Activated naive CD8-positive, alpha-beta T cell treated with anti-CD3 and anti-CD28 coated beads for 36 hours (primary cell): Measurements from ENCODE around the gene TCF7. TPM values are rescaled to one million over a fixed set of nuclear protein-coding genes. Genes with fewer than 3 reads are reported as not detected.
A peak's percentile ranks its signal among the peaks of the same experiment; 100 is the strongest.

Experiments used
- DNase-seq: peaks from one replicate; pipeline ENCODE4 v3.0.0; 2021
- H3K27ac Mint-ChIP-seq: one replicate; pipeline ENCODE4 v1.8.0; 2022; ENCODE audit warnings: mild to moderate bottlenecking, moderate library complexity, mixed read lengths
- H3K27me3 Mint-ChIP-seq: one replicate; pipeline ENCODE4 v1.8.0; 2022; ENCODE audit warnings: mild to moderate bottlenecking, mixed read lengths
- H3K36me3 Mint-ChIP-seq: one replicate; pipeline ENCODE4 v1.8.0; 2021; ENCODE audit warnings: mild to moderate bottlenecking, mixed read lengths
- H3K4me1 Mint-ChIP-seq: one replicate; pipeline ENCODE4 v1.8.0; 2021; ENCODE audit warnings: mixed read lengths
- H3K4me3 Mint-ChIP-seq: one replicate; pipeline ENCODE4 v1.8.0; 2022; ENCODE audit warnings: mild to moderate bottlenecking, moderate library complexity, mixed read lengths
- H3K9me3 Mint-ChIP-seq: one replicate; pipeline ENCODE4 v1.8.0; 2022; ENCODE audit warnings: mixed read lengths
- total RNA-seq, 2 experiments: library from RNA; stranded (reverse); gene quantifications; one replicate each; pipeline ENCODE4 v1.2.3, GENCODE V29; 2021

The TCF7 gene
- total RNA-seq, 2 experiments from 2014 or later, result 66.4 to 68.7 TPM

GRCh38 chr5:134139891-134140469 is 25.5 kb downstream of the TCF7 start:
- no peak for DNase-seq
- no peaks in the 10 kb centered on the region for H3K9me3 Mint-ChIP-seq
- H3K4me1 Mint-ChIP-seq, result peaks cover 71% of the 10 kb centered on the region
- peaks cover 45% of the 10 kb centered on the region for H3K36me3 Mint-ChIP-seq
- H3K27me3 Mint-ChIP-seq, result no peaks in the 10 kb centered on the region
- H3K27ac Mint-ChIP-seq, result peak overlapping the region; percentile 65
- H3K4me3 Mint-ChIP-seq, result no peak overlapping the region

- Mint-ChIP-seq H3K36me3 (peaks cover 40% of the 10 kb centered on the region), H3K4me1 (peaks cover 69% of the 10 kb centered on the region), H3K9me3 (no peaks in the 10 kb centered on the region), H3K27ac (peak overlapping the region; percentile 65), H3K27me3 (no peaks in the 10 kb centered on the region), H3K4me3 (peak overlapping the region; percentile 29)
- peak; percentile 60 for DNase-seq
Measured at GRCh38 chr5:134140530-134141201, 26.2 kb downstream of the TCF7 start.

GRCh38 chr5:134141331-134142050 is 27.0 kb downstream of the TCF7 start:
- peak; percentile 27 for DNase-seq
- Mint-ChIP-seq H3K36me3 (peaks cover 38% of the 10 kb centered on the region), H3K4me1 (peaks cover 67% of the 10 kb centered on the region)

GRCh38 chr5:134142052-134142451 is 27.6 kb downstream of the TCF7 start:
- DNase-seq, result no peak
- H3K36me3 Mint-ChIP-seq, result peaks cover 32% of the 10 kb centered on the region
- peak overlapping the region; percentile 65 for H3K27ac Mint-ChIP-seq
- H3K27me3 Mint-ChIP-seq, result no peaks in the 10 kb centered on the region
- H3K4me1 Mint-ChIP-seq, result peaks cover 61% of the 10 kb centered on the region
- no peak overlapping the region for H3K4me3 Mint-ChIP-seq
- no peaks in the 10 kb centered on the region for H3K9me3 Mint-ChIP-seq

More at GRCh38 chr5:134141331-134142050, 27.0 kb downstream of the TCF7 start:
- Mint-ChIP-seq H3K27me3 (no peaks in the 10 kb centered on the region), H3K27ac (peak overlapping the region; percentile 65), H3K9me3 (no peaks in the 10 kb centered on the region), H3K4me3 (no peak overlapping the region)

GRCh38 chr5:134142806-134143205 is 28.3 kb downstream of the TCF7 start:
- peaks cover 54% of the 10 kb centered on the region for H3K4me1 Mint-ChIP-seq
- no peak for DNase-seq
- H3K36me3 Mint-ChIP-seq, result peaks cover 27% of the 10 kb centered on the region
- H3K4me3 Mint-ChIP-seq, result no peak overlapping the region
- H3K27ac Mint-ChIP-seq, result no peak overlapping the region
- H3K9me3 Mint-ChIP-seq, result no peaks in the 10 kb centered on the region
- no peaks in the 10 kb centered on the region for H3K27me3 Mint-ChIP-seq

DNA sequence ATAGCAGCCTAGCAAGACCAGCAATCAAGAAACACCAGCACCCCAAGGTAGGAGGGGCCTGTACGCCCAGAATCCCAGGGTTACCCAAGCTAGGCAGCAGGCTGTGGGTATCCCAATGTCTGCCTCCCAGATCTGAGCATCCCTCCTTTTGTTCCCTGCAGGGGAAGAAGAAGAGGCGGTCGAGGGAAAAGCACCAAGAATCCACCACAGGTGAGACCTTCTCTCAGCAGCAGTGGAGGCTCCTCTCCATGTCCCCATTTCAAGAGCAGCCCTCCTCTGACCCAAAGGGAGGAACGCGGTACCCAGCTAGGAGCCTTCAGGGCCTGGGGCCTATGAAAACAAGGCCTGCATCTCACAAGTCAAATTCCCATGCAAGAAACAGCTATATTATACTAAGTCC is 28.9 kb downstream of the TCF7 start:
- H3K36me3 Mint-ChIP-seq, result peaks cover 23% of the 10 kb centered on the region
- no peak for DNase-seq
- no peak overlapping the region for H3K27ac Mint-ChIP-seq
- H3K9me3 Mint-ChIP-seq, result no peaks in the 10 kb centered on the region
- peaks cover 52% of the 10 kb centered on the region for H3K4me1 Mint-ChIP-seq
- H3K27me3 Mint-ChIP-seq, result no peaks in the 10 kb centered on the region
- H3K4me3 Mint-ChIP-seq, result no peak overlapping the region

DNA sequence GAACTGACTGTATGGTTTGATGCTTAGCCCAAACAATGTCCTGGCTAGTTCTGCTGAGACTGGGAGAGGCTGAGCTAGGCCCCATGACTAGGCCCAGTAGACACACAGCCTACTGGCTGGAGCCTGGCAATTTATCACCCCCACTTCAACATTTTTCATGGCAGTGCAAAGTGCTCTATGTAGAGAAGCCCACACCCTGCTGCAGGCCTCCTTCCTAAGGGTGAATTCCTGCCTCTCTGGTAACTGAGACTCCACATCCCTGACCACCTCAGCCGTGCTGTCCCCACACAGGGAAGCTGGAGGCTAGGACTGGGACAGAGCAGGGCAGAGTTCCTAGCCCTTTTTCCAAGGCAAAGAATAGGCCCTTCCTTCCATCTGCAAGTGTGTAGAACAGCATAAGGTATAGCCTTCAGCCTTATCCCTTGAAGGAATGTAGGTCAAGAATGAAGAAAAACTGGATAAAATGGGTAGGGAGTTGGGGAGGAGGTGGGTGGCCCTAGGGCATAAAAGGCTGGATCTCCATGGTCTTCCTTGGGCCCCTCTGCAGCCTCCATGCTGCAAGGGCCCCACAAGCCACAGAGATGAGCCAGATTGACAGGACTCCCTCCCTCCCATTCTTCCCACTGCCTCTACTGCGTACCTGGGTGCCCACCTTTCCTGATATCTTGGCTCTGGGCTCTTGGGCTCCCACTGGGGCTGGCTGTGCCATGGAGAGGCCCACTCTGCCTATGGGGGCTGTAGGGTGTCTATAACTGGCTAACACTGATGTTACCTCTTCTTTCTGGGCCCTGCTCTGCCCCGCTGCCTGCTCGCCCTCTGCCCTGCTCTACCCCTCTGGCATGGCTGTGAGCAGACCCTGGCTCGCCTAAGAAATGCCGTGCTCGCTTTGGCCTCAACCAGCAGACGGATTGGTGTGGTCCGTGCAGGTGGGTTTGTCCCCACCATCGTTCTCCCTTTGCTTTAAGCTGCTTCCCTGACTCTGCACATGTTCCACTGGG is 29.8 kb downstream of the TCF7 start:
- peaks cover 23% of the 10 kb centered on the region for H3K36me3 Mint-ChIP-seq
- no peak overlapping the region for H3K4me3 Mint-ChIP-seq
- H3K27me3 Mint-ChIP-seq, result no peaks in the 10 kb centered on the region
- no peaks in the 10 kb centered on the region for H3K9me3 Mint-ChIP-seq
- DNase-seq, result no peak
- peak overlapping the region; percentile 76 for H3K27ac Mint-ChIP-seq
- H3K4me1 Mint-ChIP-seq, result peaks cover 47% of the 10 kb centered on the region

DNA sequence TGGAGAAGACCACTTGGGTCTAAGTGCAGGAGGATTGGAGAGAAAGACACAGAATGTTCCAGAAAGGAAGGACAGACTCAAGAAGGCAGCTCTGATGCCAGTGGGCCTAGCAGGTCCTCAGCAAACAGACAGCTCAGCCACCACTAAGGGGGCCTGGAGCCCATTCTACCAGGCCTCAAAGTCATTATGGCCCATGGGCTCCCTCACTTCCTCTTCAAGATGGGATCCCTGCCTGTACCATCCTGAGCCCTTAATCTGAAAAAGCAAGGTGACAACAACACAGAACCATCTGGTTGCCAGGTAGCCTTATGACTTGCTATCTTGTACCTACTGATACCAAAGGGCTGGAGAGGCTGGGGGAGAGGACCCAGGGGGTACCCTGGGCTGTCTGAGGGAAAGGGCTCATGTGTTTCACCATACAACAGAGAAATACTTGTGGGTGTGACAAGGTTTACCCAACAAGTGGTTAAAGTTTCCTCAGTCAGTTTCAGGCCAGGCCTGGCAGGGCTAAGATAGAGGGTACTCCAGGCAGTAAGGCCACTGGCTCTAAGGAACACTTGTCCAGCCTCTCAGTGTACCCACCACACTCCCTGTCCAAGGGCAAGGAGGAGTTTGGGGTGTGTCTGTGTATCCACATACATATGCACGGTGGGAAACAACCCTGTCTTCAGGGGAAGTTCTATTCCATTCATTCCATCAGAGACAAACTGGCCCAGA is 30.7 kb downstream of the TCF7 start:
- Mint-ChIP-seq H3K4me1 (peaks cover 48% of the 10 kb centered on the region), H3K9me3 (no peaks in the 10 kb centered on the region), H3K27me3 (no peaks in the 10 kb centered on the region), H3K4me3 (no peak overlapping the region), H3K27ac (peak overlapping the region; percentile 76), H3K36me3 (peaks cover 24% of the 10 kb centered on the region)
- DNase-seq, result no peak

GRCh38 chr5:134145779-134146581 is 31.5 kb downstream of the TCF7 start:
- no peaks in the 10 kb centered on the region for H3K9me3 Mint-ChIP-seq
- peak overlapping the region; percentile 76 for H3K27ac Mint-ChIP-seq
- no peaks in the 10 kb centered on the region for H3K27me3 Mint-ChIP-seq
- no peak overlapping the region for H3K4me3 Mint-ChIP-seq
- peaks cover 25% of the 10 kb centered on the region for H3K36me3 Mint-ChIP-seq
- DNase-seq, result peak; percentile 79
- peaks cover 47% of the 10 kb centered on the region for H3K4me1 Mint-ChIP-seq

GRCh38 chr5:134146651-134147518 is 32.4 kb downstream of the TCF7 start:
- DNase-seq, result no peak
- Mint-ChIP-seq H3K4me3 (no peak overlapping the region), H3K4me1 (peaks cover 45% of the 10 kb centered on the region), H3K36me3 (peaks cover 21% of the 10 kb centered on the region), H3K27me3 (no peaks in the 10 kb centered on the region), H3K27ac (peak overlapping the region; percentile 76), H3K9me3 (no peaks in the 10 kb centered on the region)

- Mint-ChIP-seq H3K36me3 (peaks cover 32% of the 10 kb centered on the region), H3K27ac (peak overlapping the region; percentile 58), H3K4me1 (peaks cover 51% of the 10 kb centered on the region), H3K4me3 (no peak overlapping the region), H3K27me3 (no peaks in the 10 kb centered on the region), H3K9me3 (no peaks in the 10 kb centered on the region)
- DNase-seq, result no peak
Measured at GRCh38 chr5:134148316-134148715, 33.8 kb downstream of the TCF7 start.

- H3K4me1 Mint-ChIP-seq, result peaks cover 59% of the 10 kb centered on the region
Measured at GRCh38 chr5:134148986-134149539, 34.6 kb downstream of the TCF7 start.

More at GRCh38 chr5:134148986-134149539, 34.6 kb downstream of the TCF7 start:
- Mint-ChIP-seq H3K27ac (peak overlapping the region; percentile 81), H3K4me3 (no peak overlapping the region), H3K36me3 (peaks cover 37% of the 10 kb centered on the region), H3K9me3 (no peaks in the 10 kb centered on the region), H3K27me3 (no peaks in the 10 kb centered on the region)
- no peak for DNase-seq
